ENCODE measurements around the gene MGLL.
"Not testable (repeated sequence)": the region's sequence is repeated elsewhere in the genome, so short reads cannot be mapped to it uniquely, and the experiment has no call there.

MGLL gene

GRCh38 chr3:127669541-127670228 lies 152.6 kb downstream of the MGLL start:
- DNase-seq = no peak

- DNase-seq = no peak
These were observed 153.4 kb downstream of the MGLL start for GRCh38 chr3:127668906-127669305.

GRCh38 chr3:127667119-127667681 lies 155.1 kb downstream of the MGLL start:
- DNase-seq = no peak

GRCh38 chr3:127666676-127667075 lies 155.6 kb downstream of the MGLL start:
- DNase-seq = no peak

- DNase-seq = no peak
These were observed 156.7 kb downstream of the MGLL start for GRCh38 chr3:127665586-127665985.

- DNase-seq = no peak
These were observed 157.2 kb downstream of the MGLL start for GRCh38 chr3:127665165-127665564.

- no peak for DNase-seq
These were observed 159.2 kb downstream of the MGLL start for GRCh38 chr3:127663151-127663550.

GRCh38 chr3:127662001-127662469 lies 160.3 kb downstream of the MGLL start:
- DNase-seq = no peak

GRCh38 chr3:127661600-127661999 lies 160.7 kb downstream of the MGLL start:
- DNase-seq = no peak

GRCh38 chr3:127660621-127661251 lies 161.6 kb downstream of the MGLL start:
- DNase-seq = no peak

- no peak for DNase-seq
These were observed 164.1 kb downstream of the MGLL start for GRCh38 chr3:127658234-127658633.

- no peak for DNase-seq
These were observed 165.4 kb downstream of the MGLL start for GRCh38 chr3:127656906-127657305.

GRCh38 chr3:127655641-127656040 lies 166.7 kb downstream of the MGLL start:
- DNase-seq = no peak

- not testable (repeated sequence) for DNase-seq
These were observed 167.3 kb downstream of the MGLL start for GRCh38 chr3:127654993-127655392.

GRCh38 chr3:127654374-127654773 lies 167.9 kb downstream of the MGLL start:
- DNase-seq = no peak

GRCh38 chr3:127652246-127652995 lies 169.9 kb downstream of the MGLL start:
- no peak for DNase-seq

- DNase-seq = no peak
These were observed 170.7 kb downstream of the MGLL start for GRCh38 chr3:127651516-127652172.

- DNase-seq = no peak
These were observed 172.1 kb downstream of the MGLL start for GRCh38 chr3:127650236-127650635.

- DNase-seq = no peak
These were observed 174.5 kb downstream of the MGLL start for GRCh38 chr3:127647845-127648204.

- no peak for DNase-seq
These were observed 175.0 kb downstream of the MGLL start for GRCh38 chr3:127647166-127647844.

GRCh38 chr3:127646501-127647046 lies 175.7 kb downstream of the MGLL start:
- DNase-seq = no peak

- DNase-seq = no peak
These were observed 176.8 kb downstream of the MGLL start for GRCh38 chr3:127645371-127646015.
